SK-N-SH treated with all-trans-retinoic acid at 6 μM for 48 hours (cell line): ENCODE results near the gene STIM2.

Experiments
- ATAC-seq: fragments of 200-7000 bp; cut with Tn5 transposase; 3 replicates; pipeline ENCODE4 v1.9.1; 2020; ENCODE audit warnings: mild to moderate bottlenecking, moderate library complexity
- ARNTL ChIP-seq: fragments of 450-650 bp; formaldehyde crosslinking; IDR thresholded peaks from 2 replicates; pipeline ENCODE4 v1.5.0; 2020; ENCODE audit warnings: low read depth, mild to moderate bottlenecking, moderate library complexity, borderline replicate concordance
- BACH2 ChIP-seq: fragments of 250-450 bp; sonication (Bioruptor Pico); IDR thresholded peaks from 2 replicates; pipeline ENCODE4 v1.9.0; 2021; ENCODE audit warnings: mild to moderate bottlenecking, borderline replicate concordance
- CREB5 ChIP-seq: fragments of 250-450 bp; sonication (Bioruptor Pico); IDR thresholded peaks from 2 replicates; pipeline ENCODE4 v1.5.1; 2020; ENCODE audit warnings: low read depth, mild to moderate bottlenecking, moderate library complexity
- CSDC2 ChIP-seq: fragments of 250-450 bp; sonication (Bioruptor Pico); IDR thresholded peaks from 2 replicates; pipeline ENCODE4 v1.5.0; 2020; ENCODE audit warnings: mild to moderate bottlenecking, moderate library complexity
- CSRNP3 ChIP-seq: fragments of 250-450 bp; sonication (Bioruptor Pico); IDR thresholded peaks from 2 replicates; pipeline ENCODE4 v1.5.1; 2021; ENCODE audit warnings: mild to moderate bottlenecking, moderate library complexity
- GLIS3 ChIP-seq: fragments of 250-450 bp; sonication (Bioruptor Pico); IDR thresholded peaks from 2 replicates; pipeline ENCODE4 v1.5.0; 2020; ENCODE audit warnings: mild to moderate bottlenecking, moderate library complexity
- ISL1 ChIP-seq: fragments of 250-450 bp; sonication (Bioruptor Pico); IDR thresholded peaks from 2 replicates; pipeline ENCODE4 v2.1.2; 2022; ENCODE audit warnings: mild to moderate bottlenecking, moderate library complexity
- OSR1 ChIP-seq: fragments of 250-450 bp; sonication (Bioruptor Pico); IDR thresholded peaks from 2 replicates; pipeline ENCODE4 v1.8.0; 2022; ENCODE audit warnings: moderate library complexity, mild to moderate bottlenecking, inconsistent platforms
- PATZ1 ChIP-seq: fragments of 250-450 bp; sonication (Bioruptor Pico); IDR thresholded peaks from 2 replicates; pipeline ENCODE4 v1.8.0; 2020; ENCODE audit warnings: mild to moderate bottlenecking, moderate library complexity, borderline replicate concordance
- POU6F1 ChIP-seq: fragments of 250-450 bp; sonication (Bioruptor Pico); IDR thresholded peaks from 2 replicates; pipeline ENCODE4 v1.8.0; 2021; ENCODE audit warnings: low read depth, mild to moderate bottlenecking, moderate library complexity, borderline replicate concordance
- PPARA ChIP-seq: fragments of 250-450 bp; sonication (Bioruptor Pico); IDR thresholded peaks from 2 replicates; pipeline ENCODE4 v1.5.0; 2020; ENCODE audit warnings: mild to moderate bottlenecking, borderline replicate concordance
- RARB ChIP-seq: fragments of 250-450 bp; sonication (Bioruptor Pico); IDR thresholded peaks from 2 replicates; pipeline ENCODE4 v1.8.0; 2021; ENCODE audit warnings: mild to moderate bottlenecking, moderate library complexity
- SNAI2 ChIP-seq: fragments of 250-450 bp; sonication (Bioruptor Pico); IDR thresholded peaks from 2 replicates; pipeline ENCODE4 v1.5.0; 2020; ENCODE audit warnings: mild to moderate bottlenecking, moderate library complexity
- TCF4 ChIP-seq: fragments of 250-450 bp; sonication (Bioruptor Pico); IDR thresholded peaks from 2 replicates; pipeline ENCODE4 v1.8.0; 2021; ENCODE audit warnings: mild to moderate bottlenecking, moderate library complexity, borderline replicate concordance
- TOX ChIP-seq: fragments of 250-450 bp; sonication (Bioruptor Pico); IDR thresholded peaks from 2 replicates; pipeline ENCODE4 v1.8.0; 2021; ENCODE audit warnings: mild to moderate bottlenecking, moderate library complexity, borderline replicate concordance
- TSHZ2 ChIP-seq: fragments of 250-450 bp; sonication (Bioruptor Pico); IDR thresholded peaks from 2 replicates; pipeline ENCODE4 v1.5.0; 2020; ENCODE audit warnings: mild to moderate bottlenecking, moderate library complexity
- ZC3H10 ChIP-seq: fragments of 250-450 bp; sonication (Bioruptor Pico); IDR thresholded peaks from 2 replicates; pipeline ENCODE4 v1.5.1; 2021; ENCODE audit warnings: mild to moderate bottlenecking, moderate library complexity
- ZFP3 ChIP-seq: fragments of 250-450 bp; sonication (Bioruptor Pico); IDR thresholded peaks from 2 replicates; pipeline ENCODE4 v1.5.0; 2020; ENCODE audit warnings: mild to moderate bottlenecking, moderate library complexity
- ZFP30 ChIP-seq: fragments of 450-650 bp; formaldehyde crosslinking; IDR thresholded peaks from 2 replicates; pipeline ENCODE4 v1.5.0; 2022; ENCODE audit warnings: mild to moderate bottlenecking, moderate library complexity
- ZNF8 ChIP-seq: fragments of 450-650 bp; formaldehyde crosslinking; IDR thresholded peaks from 2 replicates; pipeline ENCODE4 v1.5.0; 2020; ENCODE audit warnings: mild to moderate bottlenecking, moderate library complexity

The STIM2 gene

GRCh38 chr4:26953366-26953765, 92.7 kb downstream of the STIM2 start:
- no peak for TF ChIP-seq ZNF8
- no peak for TF ChIP-seq CREB5 (CRISPR knock-in tag)
- TF ChIP-seq TCF4 (CRISPR knock-in tag): no peak
- no peak for TF ChIP-seq ARNTL (CRISPR knock-in tag)
- no peak for TF ChIP-seq ZFP3
- no peak for TF ChIP-seq RARB (CRISPR knock-in tag)
- no peak for ATAC-seq

- ATAC-seq: no peak
- no peak for TF ChIP-seq TOX (CRISPR knock-in tag)
- no peak for TF ChIP-seq ZC3H10 (CRISPR knock-in tag)
- TF ChIP-seq ARNTL (CRISPR knock-in tag): no peak
- TF ChIP-seq CREB5 (CRISPR knock-in tag): no peak
- TF ChIP-seq RARB (CRISPR knock-in tag): no peak
- TF ChIP-seq ZFP30 (CRISPR knock-in tag): no peak
- no peak for TF ChIP-seq CSDC2 (CRISPR knock-in tag)
- no peak for TF ChIP-seq SNAI2 (CRISPR knock-in tag)
These were observed 93.3 kb downstream of the STIM2 start for GRCh38 chr4:26953770-26954423.

GRCh38 chr4:26955241-26955640, 94.6 kb downstream of the STIM2 start:
- no peak for TF ChIP-seq RARB (CRISPR knock-in tag)
- no peak for TF ChIP-seq BACH2 (CRISPR knock-in tag)
- no peak for TF ChIP-seq TOX (CRISPR knock-in tag)
- TF ChIP-seq ZFP3: no peak
- no peak for TF ChIP-seq CREB5 (CRISPR knock-in tag)
- no peak for TF ChIP-seq PATZ1 (CRISPR knock-in tag)
- TF ChIP-seq TCF4 (CRISPR knock-in tag): no peak
- no peak for TF ChIP-seq OSR1
- TF ChIP-seq CSRNP3 (CRISPR knock-in tag): no peak
- no peak for ATAC-seq

GRCh38 chr4:26958925-26959653, 98.4 kb downstream of the STIM2 start:
- ATAC-seq: no peak
- TF ChIP-seq POU6F1 (CRISPR knock-in tag) (no peak), PPARA (CRISPR knock-in tag) (no peak), ZFP30 (CRISPR knock-in tag) (no peak), GLIS3 (CRISPR knock-in tag) (no peak), TSHZ2 (CRISPR knock-in tag) (no peak), BACH2 (CRISPR knock-in tag) (no peak), ZFP3 (no peak), ISL1 (CRISPR knock-in tag) (no peak), PATZ1 (CRISPR knock-in tag) (no peak)
